AG04450 (cell line): ENCODE results near the gene IL4R. TPM values are rescaled to one million over a fixed set of nuclear protein-coding genes. Genes with fewer than 3 reads are reported as not detected.

Source experiments
- CTCF ChIA-PET: fragments of 300-600, 350-600 bp; formaldehyde crosslinking; extraction: SDS; loops from one replicate; lab custom pipeline; 2022; ENCODE audit warnings: antibody characterized with exemption, inconsistent platforms; lab: Charles Lee
- POLR2A ChIA-PET: fragments of 350-600 bp; formaldehyde crosslinking; extraction: SDS; loops from one replicate; lab custom pipeline; 2021; ENCODE audit warnings: antibody characterized with exemption, inconsistent platforms; lab: Yijun Ruan, JAX
- DNase-seq: peaks from one replicate; pipeline ENCODE4 v3.0.0-alpha.2; 2011; ENCODE audit warnings: low read depth, low spot score
- H3K27ac ChIP-seq: one replicate; pipeline ENCODE4 v1.5.1; 2012; ENCODE audit warnings: low read depth, low read length, control low read depth
- H3K27me3 ChIP-seq: one replicate; pipeline ENCODE4 v1.6.0; 2012; ENCODE audit warnings: low read length; ENCODE audit not compliant: control insufficient read depth, insufficient read depth
- H3K4me3 ChIP-seq: 2 replicates; pipeline ENCODE4 v1.5.1; 2011; ENCODE audit warnings: mild to moderate bottlenecking, low read depth, low read length, control low read depth
- H3K9me3 ChIP-seq: 2 replicates; pipeline ENCODE4 v1.5.1; 2012; ENCODE audit warnings: low read length; ENCODE audit not compliant: control insufficient read depth, insufficient read depth
- CTCF ChIP-seq: IDR thresholded peaks from 2 replicates; pipeline ENCODE4 v1.5.1; 2011; ENCODE audit warnings: low read depth, low read length, control low read depth, inconsistent platforms
- polyA plus RNA-seq: library from polyadenylated mRNA; depleted of rRNA; stranded (reverse); fragments of >200 nt; gene quantifications from 2 replicates; pipeline ENCODE4 v1.2.3, GENCODE V29; 2011

Gene IL4R
- polyA plus RNA-seq, 1 experiment, result 31.1 TPM

GRCh38 chr16:27308792-27309191 is 5.0 kb upstream of the IL4R start:
- H3K27me3 ChIP-seq, result no peaks in the 10 kb centered on the region
- ChIA-PET POLR2A (interaction anchor here (0.5 kb wide), 1 partner anchor 138 kb away, joined by 3 read pairs; no protein-coding TSS in a partner anchor), CTCF (no interaction called here)
- no peak overlapping the region for H3K27ac ChIP-seq
- no peaks in the 10 kb centered on the region for H3K9me3 ChIP-seq
- no peak overlapping the region for H3K4me3 ChIP-seq
- DNase-seq, result no peak
- TF ChIP-seq CTCF, result no peak

GRCh38 chr16:27310576-27311447 is 3.0 kb upstream of the IL4R start:
- CTCF ChIA-PET, result no interaction called here
- Histone ChIP-seq H3K27ac (no peak overlapping the region), H3K4me3 (no peak overlapping the region), H3K27me3 (no peaks in the 10 kb centered on the region), H3K9me3 (no peaks in the 10 kb centered on the region)
- DNase-seq, result no peak
- POLR2A ChIA-PET, result interaction anchor here (0.6 kb wide), 1 partner anchor 20 kb away, joined by 3 read pairs; no protein-coding TSS in a partner anchor
- TF ChIP-seq CTCF, result no peak

GRCh38 chr16:27311448-27311830 is 2.3 kb upstream of the IL4R start:
- CTCF ChIA-PET, result no interaction called here

GRCh38 chr16:27311897-27312303 is 1.9 kb upstream of the IL4R start:
- ChIA-PET POLR2A (no interaction called here), CTCF (interaction anchor here (1.1 kb wide), 1 partner anchor 77 kb away, joined by 8 read pairs; no protein-coding TSS in a partner anchor)
- H3K27me3 ChIP-seq, result no peaks in the 10 kb centered on the region
- H3K4me3 ChIP-seq, result no peak overlapping the region
- TF ChIP-seq CTCF, result no peak
- no peak overlapping the region for H3K27ac ChIP-seq
- no peaks in the 10 kb centered on the region for H3K9me3 ChIP-seq
- no peak for DNase-seq

More at GRCh38 chr16:27311448-27311830, 2.3 kb upstream of the IL4R start:
- DNase-seq, result no peak
- Histone ChIP-seq H3K4me3 (no peak overlapping the region), H3K27ac (no peak overlapping the region), H3K27me3 (no peaks in the 10 kb centered on the region), H3K9me3 (no peaks in the 10 kb centered on the region)
- POLR2A ChIA-PET, result no interaction called here
- no peak for TF ChIP-seq CTCF
